Endothelial cell of umbilical vein (primary cell): ENCODE results near the gene LDHAL6B.

Experiments used
- POLR2A ChIP-seq: IDR thresholded peaks from 2 replicates; pipeline ENCODE4 v1.6.1; 2012; ENCODE audit warnings: low read depth, mild to moderate bottlenecking, control low read depth, low read length
- TF ChIP-seq, protein P1 (sequence below), 2 donors: IDR thresholded peaks; 1 replicate in 1 of 2; 2 replicates in 1 of 2; pipeline ENCODE4 v1.5.1; 2011; ENCODE audit warnings: low read length in 2 of 2, mild to moderate bottlenecking in 2 of 2, moderate library complexity in 2 of 2, control low read depth in 1 of 2, inconsistent platforms in 1 of 2, low read depth in 1 of 2; ENCODE audit not compliant: insufficient read depth in 1 of 2; ENCODE audit errors: extremely low read depth in 1 of 2

DNA sequence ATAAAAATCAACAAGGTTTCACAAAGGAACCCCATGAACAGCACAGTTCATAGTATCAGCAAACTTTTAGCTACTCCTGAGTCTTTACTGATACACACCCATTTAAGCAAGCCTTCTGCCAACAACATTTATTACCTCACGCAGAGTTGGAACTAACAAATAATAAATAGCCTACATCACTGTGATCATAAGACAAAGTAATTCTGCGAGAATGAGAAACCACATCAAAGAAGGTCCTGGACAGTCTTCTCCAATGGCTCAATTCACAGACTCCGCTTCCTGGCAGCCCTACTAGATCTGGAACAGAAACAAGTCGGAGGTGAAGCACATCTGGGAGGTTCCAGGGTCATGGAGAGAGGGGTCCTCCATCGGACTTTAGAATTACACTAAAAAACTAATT, 37.0 kb downstream of the LDHAL6B start:
- TF ChIP-seq POLR2A = no peak
- TF ChIP-seq, protein P1, sequence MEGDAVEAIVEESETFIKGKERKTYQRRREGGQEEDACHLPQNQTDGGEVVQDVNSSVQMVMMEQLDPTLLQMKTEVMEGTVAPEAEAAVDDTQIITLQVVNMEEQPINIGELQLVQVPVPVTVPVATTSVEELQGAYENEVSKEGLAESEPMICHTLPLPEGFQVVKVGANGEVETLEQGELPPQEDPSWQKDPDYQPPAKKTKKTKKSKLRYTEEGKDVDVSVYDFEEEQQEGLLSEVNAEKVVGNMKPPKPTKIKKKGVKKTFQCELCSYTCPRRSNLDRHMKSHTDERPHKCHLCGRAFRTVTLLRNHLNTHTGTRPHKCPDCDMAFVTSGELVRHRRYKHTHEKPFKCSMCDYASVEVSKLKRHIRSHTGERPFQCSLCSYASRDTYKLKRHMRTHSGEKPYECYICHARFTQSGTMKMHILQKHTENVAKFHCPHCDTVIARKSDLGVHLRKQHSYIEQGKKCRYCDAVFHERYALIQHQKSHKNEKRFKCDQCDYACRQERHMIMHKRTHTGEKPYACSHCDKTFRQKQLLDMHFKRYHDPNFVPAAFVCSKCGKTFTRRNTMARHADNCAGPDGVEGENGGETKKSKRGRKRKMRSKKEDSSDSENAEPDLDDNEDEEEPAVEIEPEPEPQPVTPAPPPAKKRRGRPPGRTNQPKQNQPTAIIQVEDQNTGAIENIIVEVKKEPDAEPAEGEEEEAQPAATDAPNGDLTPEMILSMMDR (IDR thresholded peaks at IDR 0.05; ENCODE audit: extremely low read depth in 1 of 2, insufficient read depth in 1 of 2, low read depth in 1 of 2, low read length in 2 of 2) = no peak
